HS-27A (cell line): Measurements from ENCODE around the gene MRPL44.
"Not testable (repeated sequence)": the region's sequence is repeated elsewhere in the genome, so short reads cannot be mapped to it uniquely, and the experiment has no call there.

ENCODE experiments used
- DNase-seq: peaks from one replicate; pipeline ENCODE4 v3.0.0-alpha.2; 2012; ENCODE audit warnings: low read depth, missing footprints

MRPL44 gene

DNA sequence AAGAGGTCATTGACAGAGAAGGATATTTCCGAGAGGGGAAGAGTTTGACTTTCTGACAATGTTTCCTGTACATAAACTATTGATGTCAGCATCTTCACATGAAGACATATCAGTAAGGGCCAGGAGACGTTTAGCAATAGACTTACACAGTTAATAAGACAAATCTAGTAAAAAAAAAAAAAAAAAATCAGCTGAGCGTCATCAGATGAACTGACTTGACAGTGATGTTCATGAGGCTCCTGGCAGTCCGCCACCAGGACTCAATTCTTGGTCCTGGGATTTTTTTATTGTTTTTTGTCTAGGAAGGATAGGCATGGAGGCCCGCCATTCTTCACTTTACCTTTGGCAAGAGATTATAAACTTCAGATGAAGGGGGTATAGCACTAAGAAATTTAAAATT lies 14.5 kb downstream of the MRPL44 start:
- no peak for DNase-seq

GRCh38 chr2:223972656-223973102 lies 15.4 kb downstream of the MRPL44 start:
- no peak for DNase-seq

GRCh38 chr2:223973606-223974005 lies 16.3 kb downstream of the MRPL44 start:
- no peak for DNase-seq

- DNase-seq = no peak
These were observed 19.5 kb downstream of the MRPL44 start for GRCh38 chr2:223976635-223977226.

- no peak for DNase-seq
These were observed 21.2 kb downstream of the MRPL44 start for GRCh38 chr2:223978451-223978850.

- DNase-seq = no peak
These were observed 22.6 kb downstream of the MRPL44 start for GRCh38 chr2:223979730-223980396.

DNA sequence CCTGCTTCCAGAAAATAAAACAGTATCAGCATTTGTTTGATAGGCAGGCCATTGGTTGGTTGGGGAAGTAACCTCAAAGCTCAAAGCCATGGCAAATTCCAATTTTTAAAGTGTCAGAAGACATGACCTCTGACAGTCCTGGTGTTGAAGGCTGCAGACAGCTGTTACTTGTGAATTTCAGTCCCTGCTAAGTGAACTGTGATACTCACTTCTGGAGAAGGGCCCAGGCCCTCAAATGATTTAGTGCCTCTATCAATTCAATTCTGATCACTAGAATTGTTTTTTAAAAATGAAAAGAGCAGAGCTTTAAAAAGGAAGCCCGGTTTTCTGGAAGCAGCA lies 23.1 kb downstream of the MRPL44 start:
- DNase-seq = no peak

DNA sequence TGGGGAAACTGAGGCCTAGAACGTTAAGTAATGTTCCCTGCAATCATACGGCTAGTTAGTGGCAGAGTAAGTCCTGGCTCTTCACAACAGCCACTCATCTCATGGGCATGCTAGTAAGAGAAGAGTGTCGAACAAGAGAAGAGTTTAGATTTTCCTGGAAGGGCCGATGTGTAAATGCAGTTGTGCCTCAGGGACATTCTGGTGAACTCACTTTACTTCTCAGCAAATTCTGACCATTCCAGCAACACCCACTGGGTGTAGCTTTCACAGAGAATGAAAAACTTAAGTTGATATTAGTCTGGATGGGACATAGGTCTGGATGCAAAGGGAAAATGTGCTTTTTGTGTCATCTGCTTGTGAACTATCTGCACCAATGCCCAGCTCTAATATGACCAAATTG lies 23.5 kb downstream of the MRPL44 start:
- no peak for DNase-seq

DNA sequence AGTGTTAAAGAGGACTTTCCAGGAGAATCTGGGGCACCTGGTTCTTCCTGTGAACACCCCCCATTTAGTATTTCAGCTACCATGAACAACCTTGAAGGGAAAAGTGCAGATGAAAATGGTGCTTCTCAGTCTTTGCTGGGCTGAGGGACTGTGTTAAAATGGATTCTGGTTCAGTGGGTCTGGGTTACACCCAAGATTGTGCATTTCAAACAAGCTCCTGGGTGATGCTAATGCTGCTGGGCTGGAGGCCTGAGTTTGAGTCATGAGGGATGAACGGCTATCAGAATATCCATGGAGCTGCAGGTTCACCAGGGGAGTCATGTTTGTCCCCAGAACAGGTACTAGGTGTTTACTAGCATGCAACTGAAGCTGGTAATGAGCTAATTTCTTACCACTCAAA lies 24.0 kb downstream of the MRPL44 start:
- DNase-seq = no peak

DNA sequence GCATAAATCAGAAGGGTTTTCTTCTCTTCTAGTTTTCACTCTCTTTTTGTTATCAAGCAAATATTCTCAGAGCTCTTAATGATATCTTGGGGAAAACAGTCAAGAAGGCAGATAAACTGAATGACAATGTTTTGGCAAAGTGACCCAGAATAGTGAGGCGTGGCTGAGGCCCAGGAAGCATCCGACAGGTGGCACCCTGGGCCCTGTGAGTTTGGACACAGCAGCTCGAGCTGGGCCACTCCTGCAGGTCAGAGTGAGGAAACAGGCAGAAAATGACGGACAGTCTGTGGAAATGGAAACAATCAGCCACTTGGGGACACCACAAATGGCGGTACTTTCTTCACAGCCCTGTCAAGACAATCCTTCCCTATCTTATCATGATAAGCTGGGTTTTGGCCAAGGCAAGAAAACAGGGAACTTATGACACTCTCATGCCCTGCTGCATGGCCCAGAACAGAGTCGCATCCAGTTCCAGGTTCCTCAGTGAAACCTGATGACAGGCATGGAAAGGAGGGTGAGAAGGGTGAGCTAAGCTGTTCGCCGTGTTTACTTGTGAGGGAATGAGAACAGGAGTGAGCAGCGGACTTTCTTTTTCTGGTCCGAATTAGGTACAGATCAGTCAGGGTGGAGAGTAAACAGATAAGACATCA lies 32.1 kb downstream of the MRPL44 start:
- DNase-seq = no peak

GRCh38 chr2:223989856-223990232 lies 32.6 kb downstream of the MRPL44 start:
- no peak for DNase-seq

GRCh38 chr2:223991611-223992010 lies 34.3 kb downstream of the MRPL44 start:
- DNase-seq = no peak

- peak; percentile 39 for DNase-seq
These were observed 36.5 kb downstream of the MRPL44 start for GRCh38 chr2:223993634-223994232.

GRCh38 chr2:223994562-223995162 lies 37.4 kb downstream of the MRPL44 start:
- no peak for DNase-seq

- no peak for DNase-seq
These were observed 38.3 kb downstream of the MRPL44 start for GRCh38 chr2:223995569-223995968.

GRCh38 chr2:223996391-223996790 lies 39.1 kb downstream of the MRPL44 start:
- DNase-seq = no peak

- no peak for DNase-seq
These were observed 40.7 kb downstream of the MRPL44 start for GRCh38 chr2:223997938-223998337.

DNA sequence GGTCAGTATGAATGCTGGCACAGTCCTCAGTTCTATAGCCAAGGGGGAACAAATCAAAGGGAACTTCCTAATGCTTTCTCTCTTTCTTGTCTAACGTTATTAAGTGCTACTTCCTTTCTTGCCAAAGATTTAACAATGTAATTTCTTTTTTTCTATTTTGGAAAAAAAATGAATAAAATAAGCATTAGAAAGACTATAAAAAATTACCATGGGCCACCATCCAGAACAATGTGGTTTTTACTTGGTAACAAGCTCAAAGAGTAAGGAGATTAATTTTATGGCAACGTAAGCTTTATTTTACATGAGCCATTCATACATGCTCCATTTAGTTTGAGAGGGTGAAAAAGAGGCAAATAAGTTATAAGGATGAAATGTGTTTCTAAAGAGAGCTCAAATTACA lies 41.7 kb downstream of the MRPL44 start:
- no peak for DNase-seq

DNA sequence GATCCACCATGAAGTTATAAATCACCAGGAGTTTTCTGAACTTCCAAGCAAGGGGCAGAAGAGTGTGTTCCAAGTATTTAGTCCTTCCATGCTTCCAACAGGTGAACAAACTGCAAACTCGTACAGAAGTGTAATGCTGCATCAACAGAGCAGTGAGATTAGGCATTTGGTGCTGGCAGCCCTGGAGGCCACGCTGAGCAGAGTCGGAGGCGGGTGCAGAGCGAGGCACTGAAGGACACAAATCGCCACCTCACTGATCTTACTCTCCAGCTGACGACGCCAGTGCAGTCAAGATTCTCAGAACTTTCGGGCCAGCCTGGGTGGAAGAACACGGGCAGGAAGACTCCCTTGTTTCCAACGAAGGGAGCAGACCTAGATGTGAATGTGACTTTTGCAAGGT lies 42.6 kb downstream of the MRPL44 start:
- no peak for DNase-seq

DNA sequence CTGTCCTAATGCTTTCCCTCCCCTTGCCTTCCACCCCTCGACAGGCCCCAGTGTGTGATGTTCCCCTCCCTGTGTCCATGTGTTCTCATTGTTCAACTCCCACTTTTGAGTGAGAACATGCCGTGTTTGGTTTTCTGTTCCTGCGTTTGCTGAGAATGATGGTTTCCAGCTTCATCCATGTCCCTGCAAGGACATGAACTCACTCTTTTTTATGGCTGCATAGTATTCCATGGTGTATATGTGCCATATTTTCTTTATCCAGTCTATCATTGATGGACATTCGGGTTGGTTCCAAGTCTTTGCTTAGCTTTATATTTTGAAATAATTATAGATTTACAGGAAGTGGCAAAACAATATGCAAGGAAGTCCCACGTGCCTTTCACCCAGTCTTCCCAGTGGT lies 43.4 kb downstream of the MRPL44 start:
- DNase-seq = not testable (repeated sequence)

DNA sequence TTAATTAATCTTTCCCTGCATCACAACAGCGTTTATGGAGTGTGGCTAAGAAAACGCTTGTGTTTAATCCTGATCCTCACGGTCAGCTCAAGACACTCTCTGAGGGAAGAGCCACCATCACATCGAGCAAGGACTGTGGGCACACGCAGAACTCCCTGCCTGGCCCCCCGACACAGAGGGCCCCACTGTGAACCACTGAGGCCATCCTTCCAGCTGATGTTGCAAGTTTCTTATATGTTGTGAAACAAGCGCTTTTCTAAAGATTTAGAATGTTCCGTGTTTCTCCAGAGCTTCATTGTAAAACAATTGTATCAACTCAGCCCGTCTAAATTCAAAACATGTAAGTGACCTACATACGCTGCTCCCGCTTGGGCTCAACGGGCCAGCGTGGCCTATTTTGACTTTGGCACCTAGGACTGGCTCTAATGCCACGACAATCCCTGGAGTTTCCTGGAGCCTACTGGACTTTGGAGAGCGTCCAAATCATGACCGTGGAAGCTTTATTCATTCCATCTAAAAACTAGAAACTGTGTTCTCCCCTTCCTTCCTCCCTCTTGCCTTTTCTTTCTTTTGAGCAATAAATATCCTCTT lies 46.9 kb downstream of the MRPL44 start:
- DNase-seq = no peak

DNA sequence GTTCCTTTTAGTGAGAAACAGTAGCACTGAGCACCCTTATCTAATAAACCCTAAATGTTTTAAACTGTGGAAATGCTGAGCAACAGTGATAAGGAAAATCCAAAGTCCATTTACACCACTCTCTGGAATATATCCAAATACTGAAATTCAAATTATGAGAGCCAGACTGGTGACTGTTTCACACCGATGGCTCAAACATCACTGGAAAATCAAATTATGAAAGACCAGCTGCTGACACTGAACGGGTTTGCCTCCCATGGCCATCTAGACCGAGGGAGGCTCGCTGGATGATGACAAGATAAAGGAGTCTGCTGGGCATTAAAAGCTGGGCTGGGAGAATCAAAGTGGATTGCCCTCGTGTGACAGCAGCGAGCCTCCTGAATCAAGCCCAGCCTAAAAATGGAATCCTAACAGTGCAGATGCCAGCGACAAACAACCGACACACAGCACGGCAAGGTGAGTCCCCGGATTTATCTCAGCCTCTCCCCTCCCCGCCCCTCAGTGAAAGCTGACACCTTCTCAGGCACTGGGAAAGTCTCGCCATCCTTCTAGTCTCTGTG lies 51.5 kb downstream of the MRPL44 start:
- DNase-seq = no peak
